AG20443 (cell line): ENCODE measurements around the gene AVPR2.
A peak's percentile ranks its signal among the peaks of the same experiment; 100 is the strongest.

Experiments used
- DNase-seq: peaks from one replicate; pipeline ENCODE4 v3.0.0; 2012; ENCODE audit warnings: low spot score, mixed read lengths

Gene AVPR2

DNA sequence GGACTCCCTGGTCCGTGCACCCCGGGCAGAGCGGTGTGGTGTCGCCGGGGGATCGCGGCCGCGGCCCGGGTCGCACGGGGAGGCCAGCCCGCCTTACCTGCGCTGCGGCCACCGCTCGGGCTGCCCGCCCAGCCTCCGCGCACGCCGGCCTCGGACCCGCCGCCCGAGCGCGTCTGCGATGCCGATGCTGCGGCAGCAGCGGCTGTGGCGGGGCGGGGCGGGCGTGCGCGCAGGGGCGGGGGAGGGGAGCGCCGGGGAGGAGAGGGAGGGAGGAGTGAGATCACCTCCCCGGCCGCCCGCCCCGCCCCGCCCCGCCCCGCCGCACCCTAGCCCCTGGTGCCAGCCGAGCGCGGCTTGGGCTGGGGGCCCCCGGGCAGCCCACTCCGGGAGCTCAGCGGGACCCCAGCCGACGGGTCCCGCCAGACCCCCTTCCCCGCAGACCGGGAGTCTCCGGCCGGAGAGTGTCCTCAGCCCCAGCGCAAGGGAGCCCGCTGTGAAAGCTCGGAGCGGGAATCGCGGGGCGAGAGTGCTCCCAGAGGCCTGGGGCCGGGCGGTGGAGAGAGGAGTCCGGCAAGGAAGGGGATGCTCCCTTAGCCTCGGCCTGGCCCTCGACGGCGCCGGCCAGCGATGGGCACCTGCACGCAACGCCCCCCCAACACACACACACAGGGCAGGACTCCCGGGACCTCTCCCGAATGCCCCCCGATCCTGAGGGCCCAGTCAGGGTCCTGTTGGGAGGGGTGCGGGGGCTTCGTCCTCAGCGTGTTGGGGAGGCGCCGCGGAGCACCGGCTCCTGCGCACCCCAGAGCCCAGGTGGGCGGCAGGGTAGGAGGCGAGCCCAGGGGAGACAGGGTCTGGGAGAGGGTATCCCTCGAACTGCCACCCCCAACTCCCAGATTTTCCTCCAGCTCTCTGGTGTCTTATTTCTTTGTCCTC, 18.2 kb upstream of the AVPR2 start, which contains the start of gene L1CAM:
Gene L1CAM, minus strand, starts transcription at position 206 of the 936 bp plus-strand sequence. CDS start 10,337 bp downstream, outside the sequence.
- DNase-seq, result peak; percentile 49

DNA sequence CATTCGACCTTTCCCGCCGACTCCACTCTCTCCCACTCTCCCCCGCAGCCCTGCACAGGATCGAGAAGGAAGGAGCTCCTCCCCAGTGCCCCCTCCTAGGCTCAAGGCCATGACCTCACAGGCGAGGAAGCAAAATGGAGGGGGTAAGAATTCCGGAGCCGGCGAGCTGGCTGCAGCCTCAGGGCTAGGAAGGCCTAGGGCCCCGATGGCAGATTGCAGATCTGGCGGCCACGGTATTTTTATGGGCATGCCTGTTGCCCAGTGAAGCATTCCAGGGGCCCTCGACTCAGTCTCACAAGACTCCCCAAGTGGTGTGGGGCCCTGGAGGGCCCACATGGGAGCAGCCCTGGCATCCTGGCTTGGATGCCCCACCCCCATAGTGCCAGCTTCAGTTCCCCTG, 17.6 kb upstream of the AVPR2 start:
- no peak for DNase-seq

DNA sequence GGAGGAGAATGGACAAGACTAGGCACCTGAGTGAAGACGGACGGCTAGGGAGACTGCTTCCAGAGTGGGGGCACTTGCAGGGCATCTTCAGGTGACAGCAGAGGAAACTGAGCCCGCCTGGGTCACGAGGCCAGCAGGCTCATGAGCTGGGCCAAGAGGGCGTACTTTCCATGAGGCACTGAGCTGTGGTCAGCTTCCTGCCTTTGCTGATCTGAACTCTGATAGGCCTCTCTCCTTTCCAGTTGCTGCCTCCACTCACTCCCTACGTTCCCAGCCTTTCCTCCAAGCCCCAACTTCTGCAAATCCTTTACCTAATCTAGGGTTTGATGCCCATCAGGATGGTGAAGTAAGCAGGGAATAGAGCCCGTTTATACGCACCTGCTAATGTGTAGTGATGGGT, 17.1 kb upstream of the AVPR2 start:
- DNase-seq, result no peak

DNA sequence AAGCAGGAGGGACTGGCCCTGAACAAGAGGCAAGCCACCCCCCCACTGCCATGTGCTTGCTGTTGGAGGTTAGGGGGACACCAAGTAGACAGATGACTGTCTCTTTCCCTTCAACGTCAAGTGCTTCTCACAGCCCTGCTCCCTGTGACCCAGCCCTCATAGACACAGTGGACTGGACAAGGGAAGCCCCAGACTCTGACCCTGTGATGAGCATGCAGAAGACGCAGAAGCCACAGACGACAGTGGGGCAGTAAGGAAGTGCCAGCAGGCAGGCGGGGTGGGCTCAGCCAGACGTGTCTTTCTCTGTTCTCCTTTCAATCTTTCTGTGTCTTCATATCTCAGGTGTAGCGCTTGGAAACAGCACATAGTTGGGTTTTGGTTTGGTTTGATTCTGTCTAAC, 16.1 kb upstream of the AVPR2 start:
- no peak for DNase-seq

DNA sequence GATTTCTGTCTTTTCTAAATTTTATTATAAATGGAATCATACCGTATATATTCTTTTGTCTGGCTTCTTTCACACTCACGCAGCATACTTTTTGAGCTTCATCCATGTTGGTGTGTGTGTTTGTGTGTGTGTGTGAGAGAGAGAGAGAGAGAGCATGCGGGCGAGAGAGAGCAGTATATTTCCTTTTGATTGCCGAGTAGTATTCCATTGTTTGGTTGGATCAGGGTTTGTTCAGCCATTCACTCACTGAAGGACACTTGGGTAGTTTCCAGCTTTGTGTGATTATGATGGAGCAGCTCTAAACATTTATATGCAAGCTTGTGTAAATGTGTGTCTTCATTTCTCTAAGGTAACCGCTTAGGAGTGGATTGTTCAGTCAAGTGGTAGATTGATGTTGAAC, 15.3 kb upstream of the AVPR2 start:
- DNase-seq, result no peak

DNA sequence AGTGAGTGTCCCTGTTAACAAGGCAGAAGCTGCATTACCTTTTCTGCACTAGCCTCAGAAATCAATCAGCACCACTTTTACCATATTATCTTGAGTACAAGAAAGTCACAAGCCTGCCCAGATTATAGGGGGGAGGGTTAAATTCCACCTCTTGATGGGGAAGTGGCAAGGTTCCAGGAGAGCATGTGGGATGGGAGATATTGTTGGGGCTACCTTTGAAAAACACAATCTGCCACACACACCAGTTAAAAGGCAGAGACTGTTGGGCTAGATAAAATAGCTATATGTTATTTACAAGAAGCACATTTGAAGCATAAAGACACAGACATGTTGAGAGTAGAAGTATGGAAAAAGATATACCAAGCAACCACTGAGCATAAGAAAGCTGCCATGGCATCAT, 6.6 kb upstream of the AVPR2 start:
- DNase-seq, result no peak

DNA sequence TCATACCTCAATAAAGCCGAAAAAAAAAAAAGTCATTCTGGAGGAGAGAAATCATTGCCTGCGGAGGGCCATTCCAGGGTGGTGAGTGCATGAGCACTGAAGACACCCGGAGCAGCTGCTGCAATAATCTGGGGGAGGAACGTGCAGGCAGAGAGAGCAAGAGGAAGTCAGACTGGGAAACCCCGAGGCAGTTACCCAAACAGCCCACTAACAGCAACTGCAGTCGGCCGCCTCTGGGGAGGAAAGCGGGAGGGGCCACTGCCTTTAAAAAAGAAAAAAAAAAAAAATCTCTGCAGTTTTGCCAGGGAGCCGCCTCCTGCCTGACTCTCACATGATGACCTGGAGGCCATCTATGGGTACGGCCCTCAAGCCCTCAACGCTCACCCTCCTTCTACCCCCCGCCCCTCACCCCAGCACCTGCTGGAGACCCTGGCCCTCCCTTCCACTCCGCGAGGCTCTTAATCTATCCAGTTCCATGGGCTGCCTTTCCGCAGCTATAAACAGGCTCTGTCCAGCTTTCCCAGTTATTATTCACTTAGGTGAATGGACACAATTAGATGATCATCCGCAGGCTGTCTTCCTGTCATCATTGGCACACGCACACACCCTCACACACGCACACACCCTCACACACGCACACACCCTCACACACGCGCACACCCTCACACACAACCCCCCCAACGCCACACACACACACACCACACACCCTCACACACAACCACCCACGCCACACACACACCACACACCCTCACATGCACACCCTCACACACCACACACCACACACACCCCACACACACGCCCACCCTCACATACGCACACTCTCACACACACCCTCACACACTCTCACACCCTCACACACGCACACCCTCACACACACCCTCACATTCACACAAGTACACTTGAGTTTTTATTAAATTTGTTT, 3.4 kb upstream of the AVPR2 start:
- peak; percentile 87 for DNase-seq

DNA sequence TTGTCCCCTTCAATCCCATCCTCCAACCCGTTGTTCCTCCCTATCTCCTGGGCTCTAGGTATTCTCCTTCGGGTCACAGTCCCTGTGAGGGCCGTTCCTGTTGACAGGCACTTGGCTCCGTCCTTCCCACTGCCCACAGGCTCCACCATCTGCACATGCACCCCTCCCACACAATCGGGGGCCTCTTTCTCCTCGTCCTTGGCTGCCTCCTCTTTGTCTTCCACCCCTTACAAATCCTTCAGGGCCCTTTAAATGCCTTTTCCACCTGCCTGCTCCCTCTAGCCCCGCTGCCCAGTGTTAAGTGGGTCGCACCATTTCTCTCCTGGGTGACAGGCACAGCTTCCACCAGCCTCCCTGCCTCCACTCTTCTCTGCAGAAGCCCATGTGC, 2.7 kb upstream of the AVPR2 start:
- no peak for DNase-seq

DNA sequence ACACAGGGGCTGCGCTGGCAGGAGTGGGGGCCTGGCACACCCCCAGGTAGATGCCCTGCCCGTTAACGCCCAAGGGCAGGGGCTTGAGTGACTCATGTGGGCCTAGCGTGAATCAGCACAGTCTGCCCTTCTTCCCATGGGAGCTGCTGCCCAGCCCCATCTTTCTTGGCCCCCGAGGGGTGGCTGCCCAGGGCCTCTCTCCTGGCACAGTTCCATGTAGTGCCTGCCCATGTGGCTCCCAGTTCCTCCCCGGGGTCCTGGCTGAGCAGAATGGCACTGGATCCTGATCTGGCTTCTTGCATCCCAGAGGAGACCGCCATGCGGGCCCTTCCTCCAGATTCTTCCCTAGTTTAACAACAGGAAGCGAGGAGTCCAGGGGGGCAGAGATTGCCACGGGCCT, 2.1 kb upstream of the AVPR2 start:
- DNase-seq, result no peak

DNA sequence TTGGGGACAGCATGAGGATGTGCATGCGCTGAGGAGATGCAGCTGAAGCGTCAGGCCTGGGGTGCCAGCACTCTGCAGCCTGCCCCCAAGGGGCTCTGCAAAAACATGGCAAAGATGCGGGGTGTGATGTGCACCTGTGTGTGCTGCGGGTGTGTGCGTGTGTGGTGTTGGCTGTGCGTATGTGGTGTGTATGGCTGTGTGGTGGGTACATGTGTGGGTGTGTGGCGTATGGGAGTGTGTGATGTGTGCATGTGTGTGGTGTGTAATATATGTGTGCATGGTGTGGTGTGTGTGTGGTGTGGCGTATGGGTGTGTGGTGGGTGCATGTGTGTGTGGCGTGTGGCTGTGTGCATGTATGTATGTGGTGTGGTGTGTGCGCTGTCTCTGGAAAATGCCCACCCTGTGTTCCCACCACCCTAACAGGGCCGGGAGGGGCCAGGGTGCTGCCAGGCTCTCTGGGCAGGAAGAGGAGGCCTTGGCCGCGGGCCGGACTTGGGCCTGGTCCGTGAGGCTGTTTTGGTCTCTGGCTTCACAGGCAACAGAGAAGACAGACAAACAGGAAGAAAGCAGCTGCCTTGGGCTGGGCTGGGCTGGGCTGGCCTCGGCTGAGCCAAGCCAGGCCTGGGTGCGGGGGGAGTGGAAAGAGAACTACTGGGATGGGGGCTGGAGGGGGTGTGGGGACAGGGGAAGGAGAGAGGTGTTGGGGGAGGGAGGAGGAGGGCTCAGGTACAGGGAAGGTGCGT, 1.1 kb upstream of the AVPR2 start:
- DNase-seq, result no peak

DNA sequence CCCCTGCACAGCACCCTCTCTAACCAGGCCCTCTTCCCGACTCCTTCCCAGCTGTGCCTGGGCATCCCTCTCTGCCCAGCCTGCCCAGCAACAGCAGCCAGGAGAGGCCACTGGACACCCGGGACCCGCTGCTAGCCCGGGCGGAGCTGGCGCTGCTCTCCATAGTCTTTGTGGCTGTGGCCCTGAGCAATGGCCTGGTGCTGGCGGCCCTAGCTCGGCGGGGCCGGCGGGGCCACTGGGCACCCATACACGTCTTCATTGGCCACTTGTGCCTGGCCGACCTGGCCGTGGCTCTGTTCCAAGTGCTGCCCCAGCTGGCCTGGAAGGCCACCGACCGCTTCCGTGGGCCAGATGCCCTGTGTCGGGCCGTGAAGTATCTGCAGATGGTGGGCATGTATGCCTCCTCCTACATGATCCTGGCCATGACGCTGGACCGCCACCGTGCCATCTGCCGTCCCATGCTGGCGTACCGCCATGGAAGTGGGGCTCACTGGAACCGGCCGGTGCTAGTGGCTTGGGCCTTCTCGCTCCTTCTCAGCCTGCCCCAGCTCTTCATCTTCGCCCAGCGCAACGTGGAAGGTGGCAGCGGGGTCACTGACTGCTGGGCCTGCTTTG, 1.1 kb downstream of the AVPR2 start:
- no peak for DNase-seq

DNA sequence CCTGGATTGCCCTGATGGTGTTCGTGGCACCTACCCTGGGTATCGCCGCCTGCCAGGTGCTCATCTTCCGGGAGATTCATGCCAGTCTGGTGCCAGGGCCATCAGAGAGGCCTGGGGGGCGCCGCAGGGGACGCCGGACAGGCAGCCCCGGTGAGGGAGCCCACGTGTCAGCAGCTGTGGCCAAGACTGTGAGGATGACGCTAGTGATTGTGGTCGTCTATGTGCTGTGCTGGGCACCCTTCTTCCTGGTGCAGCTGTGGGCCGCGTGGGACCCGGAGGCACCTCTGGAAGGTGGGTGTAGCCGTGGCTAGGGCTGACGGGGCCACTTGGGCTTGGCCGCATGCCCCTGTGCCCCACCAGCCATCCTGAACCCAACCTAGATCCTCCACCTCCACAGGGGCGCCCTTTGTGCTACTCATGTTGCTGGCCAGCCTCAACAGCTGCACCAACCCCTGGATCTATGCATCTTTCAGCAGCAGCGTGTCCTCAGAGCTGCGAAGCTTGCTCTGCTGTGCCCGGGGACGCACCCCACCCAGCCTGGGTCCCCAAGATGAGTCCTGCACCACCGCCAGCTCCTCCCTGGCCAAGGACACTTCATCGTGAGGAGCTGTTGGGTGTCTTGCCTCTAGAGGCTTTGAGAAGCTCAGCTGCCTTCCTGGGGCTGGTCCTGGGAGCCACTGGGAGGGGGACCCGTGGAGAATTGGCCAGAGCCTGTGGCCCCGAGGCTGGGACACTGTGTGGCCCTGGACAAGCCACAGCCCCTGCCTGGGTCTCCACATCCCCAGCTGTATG, 1.8 kb downstream of the AVPR2 start:
- no peak for DNase-seq

DNA sequence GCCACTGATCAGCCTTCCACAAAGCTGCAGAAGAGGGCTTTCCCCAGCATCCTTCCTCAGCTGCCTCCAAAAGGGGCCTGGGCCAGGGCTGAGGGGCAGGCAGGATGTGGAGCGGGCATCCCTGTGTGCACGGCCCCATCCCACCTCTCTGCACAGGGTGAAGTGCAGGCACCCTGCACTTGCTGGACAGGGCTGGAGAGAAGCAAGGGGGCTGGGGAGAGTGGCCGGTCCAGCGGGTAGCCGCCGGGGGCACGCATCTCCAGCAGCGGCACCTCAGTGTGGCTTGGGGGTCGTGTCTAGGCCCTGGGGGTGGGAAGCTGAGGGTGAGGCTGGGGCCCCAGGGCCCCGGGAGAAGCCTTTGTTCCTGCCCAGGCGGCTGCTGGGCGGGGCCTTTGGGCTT, 3.0 kb downstream of the AVPR2 start:
- DNase-seq, result no peak

DNA sequence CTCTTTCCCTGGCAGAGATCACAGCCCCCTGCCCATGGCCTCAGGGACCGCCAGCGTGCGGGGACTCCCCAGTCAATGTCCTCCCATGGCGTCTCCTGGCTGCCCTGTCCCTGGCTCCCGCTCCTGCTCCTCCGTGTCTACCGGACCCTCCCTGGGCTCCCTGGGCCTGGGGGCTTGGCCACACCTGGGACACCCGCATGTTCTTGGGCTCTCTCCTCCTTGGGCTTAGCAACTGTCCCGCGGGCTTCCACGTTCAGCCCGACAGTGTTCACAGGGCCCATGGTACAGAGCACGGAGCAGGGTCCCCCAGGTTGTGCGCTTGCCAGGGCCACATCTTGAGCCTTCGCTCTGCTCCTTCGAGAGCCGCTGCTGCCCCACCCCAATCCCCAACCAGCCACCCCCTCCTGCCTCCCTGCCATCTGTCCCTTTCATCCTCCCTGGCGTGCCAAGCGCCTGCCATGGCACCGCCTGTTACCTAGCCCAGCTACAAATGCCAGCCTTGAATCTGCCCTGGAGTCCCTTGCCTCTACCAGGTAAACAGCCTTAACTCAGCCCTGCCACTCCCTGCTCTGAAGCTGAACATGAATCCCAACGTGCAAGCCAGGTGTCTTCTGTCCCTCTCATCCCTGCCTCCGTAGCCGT, 3.9 kb downstream of the AVPR2 start:
- no peak for DNase-seq

DNA sequence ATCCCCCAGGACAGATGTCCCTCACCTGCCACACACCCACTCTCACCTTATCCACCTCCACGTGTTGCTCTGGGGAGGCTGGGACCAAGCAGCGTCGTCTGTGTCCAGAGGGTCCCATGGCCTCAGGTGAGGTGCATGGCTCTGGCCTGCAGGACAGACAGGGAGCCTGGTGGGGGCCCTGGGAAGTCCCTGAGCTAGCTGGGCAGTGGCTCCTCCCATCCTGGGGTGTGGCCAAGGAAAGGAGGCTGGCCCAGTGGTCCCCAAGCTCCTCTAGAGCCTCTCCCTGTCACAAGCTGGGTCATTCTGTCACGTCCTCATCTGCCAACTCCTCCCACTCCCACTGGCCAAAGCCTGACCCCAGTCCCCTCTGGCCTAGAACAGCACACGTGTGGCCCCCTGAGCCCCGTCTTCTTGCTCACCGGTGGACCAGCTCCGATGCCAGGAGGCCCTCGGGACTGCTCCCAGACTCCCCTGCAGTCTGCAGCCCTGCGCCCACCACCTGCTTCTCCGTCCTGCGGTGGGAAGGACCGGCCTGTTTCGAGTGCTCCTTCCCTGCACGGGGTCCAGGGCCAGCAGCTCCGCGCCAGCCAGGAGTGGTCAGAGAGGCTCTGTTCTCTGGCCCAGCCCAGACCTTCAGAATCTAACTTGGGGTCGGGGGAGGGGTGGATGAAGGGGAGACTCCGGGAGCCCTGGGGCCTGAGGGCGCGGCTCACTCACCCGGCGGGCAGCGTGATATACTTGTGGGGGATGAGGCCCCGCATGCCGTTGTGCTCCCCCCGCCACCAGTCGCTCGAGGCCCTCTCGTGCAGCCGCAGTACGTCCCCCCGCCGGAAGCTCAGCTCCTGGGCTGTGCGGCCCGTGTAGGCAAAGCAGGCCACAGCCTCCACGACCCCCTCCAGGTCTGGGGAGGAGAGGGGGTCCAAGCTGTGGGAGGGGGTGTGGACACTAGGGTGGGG, 4.8 kb downstream of the AVPR2 start:
- DNase-seq, result no peak

DNA sequence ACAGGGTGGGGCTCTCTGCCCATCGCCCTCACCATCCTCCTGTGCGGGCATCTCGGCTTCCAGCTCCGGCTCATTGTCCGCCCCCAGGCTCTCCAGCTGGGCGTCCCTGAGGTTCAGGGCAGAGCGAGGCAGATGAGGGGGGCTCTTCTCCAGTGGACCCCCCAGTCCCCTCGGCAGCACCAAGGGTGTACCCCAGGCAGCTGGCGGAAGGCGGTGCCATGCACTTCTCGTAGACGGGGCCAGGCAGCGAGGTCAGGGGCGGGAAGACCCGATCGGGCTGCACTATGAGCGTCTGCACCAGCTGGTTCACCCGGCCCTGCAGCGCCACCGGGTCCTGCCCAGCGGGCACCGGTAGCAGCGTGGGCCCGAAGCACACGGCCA, 5.5 kb downstream of the AVPR2 start:
- no peak for DNase-seq

DNA sequence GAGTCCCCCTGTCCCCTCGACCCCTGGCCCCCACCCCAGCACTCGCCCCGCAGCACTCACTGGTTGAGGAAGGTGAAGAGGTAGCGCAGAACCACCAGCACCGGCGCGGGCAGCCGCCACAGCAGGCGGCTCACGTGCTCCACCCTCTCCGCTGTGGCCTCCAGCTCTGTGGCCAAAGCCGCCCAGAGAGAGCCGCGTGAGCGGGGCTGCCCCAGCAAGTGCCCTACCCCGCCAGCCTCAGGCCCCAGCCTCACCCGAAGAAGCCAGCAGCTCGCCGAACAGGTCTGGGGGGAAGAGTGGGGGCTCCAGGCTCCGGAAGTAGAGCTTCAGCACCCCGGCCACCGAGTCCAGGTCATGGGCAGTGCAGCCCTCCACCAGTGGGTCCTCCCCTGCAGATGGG, 6.0 kb downstream of the AVPR2 start:
- DNase-seq, result no peak

DNA sequence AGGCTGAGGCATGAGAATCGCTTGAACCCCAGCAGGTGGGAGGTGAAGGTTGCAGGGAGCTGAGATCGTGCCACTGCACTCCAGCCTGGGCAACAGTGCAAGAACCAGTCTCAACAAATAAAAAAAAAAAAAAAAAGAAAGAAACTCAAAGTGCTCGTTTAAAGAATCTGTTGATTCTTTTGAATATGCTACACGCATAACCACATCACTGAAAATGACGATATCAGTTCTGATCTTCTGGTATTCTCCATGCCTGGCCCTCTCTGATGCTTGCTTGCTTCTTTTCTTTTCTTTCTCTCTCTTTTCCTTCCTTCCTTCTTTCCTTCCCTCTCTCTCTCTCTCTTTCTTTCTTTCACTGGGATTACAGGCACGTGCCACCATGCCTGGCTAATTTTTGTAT, 7.3 kb downstream of the AVPR2 start:
- no peak for DNase-seq

DNA sequence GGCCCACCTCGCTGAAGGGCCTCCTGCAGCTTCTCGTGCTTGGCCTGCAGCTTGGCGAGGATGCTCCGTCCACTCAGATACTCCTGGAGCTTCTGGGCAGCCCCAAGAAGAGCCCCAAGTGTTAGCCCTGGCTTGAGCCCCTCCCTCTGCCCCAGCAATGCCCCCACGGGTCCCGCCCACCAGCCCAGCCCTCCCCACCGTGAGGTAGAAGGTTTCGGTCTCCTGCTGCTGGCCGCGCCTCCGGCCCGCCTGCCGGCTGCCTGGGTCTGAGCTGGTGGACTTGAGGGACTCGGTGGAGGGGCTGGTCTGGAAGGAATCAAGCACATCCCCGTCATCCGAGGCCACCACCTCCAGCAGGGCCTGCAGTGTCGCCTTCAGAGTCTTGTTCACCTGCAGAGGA, 8.7 kb downstream of the AVPR2 start:
- no peak for DNase-seq
